ENCODE data around the gene SH3PXD2A. TPM values are rescaled to one million over a fixed set of nuclear protein-coding genes. Genes with fewer than 3 reads are reported as not detected.

The SH3PXD2A gene
- polyA plus RNA-seq, 4 donors: 2.2 to 28.3 (median 8.7) TPM

GRCh38 chr10:103789161-103789560 is 66.2 kb downstream of the SH3PXD2A start:
- peaks cover 0 to 34% (median 0%) of the 10 kb centered on the region in 3 donors for H3K36me3 ChIP-seq (ENCODE audit: control insufficient read depth in 3 of 3, insufficient read depth in 2 of 3, low read depth in 1 of 3, low read length in 3 of 3)
- H3K4me3 ChIP-seq (ENCODE audit: low read depth in 1 of 3, low read length in 3 of 3): no peak overlapping the region
- peak overlapping the region in 2 of 3 donors; percentile 71 to 73 for H3K27ac ChIP-seq (ENCODE audit: low read depth in 1 of 3, low read length in 2 of 3)
- H3K4me1 ChIP-seq (ENCODE audit: control insufficient read depth in 3 of 3, insufficient read depth in 2 of 3, low read depth in 1 of 3, low read length in 2 of 3): peaks cover 0 to 71% (median 2%) of the 10 kb centered on the region in 3 donors
- no peaks in the 10 kb centered on the region for H3K27me3 ChIP-seq (ENCODE audit: control insufficient read depth in 3 of 3, insufficient read depth in 3 of 3, low read length in 3 of 3)
- H3K9me3 ChIP-seq (ENCODE audit: control insufficient read depth in 2 of 2, insufficient read depth in 1 of 2, low read depth in 1 of 2, low read length in 1 of 2): no peaks in the 10 kb centered on the region
- peak in 1 of 2 donors; percentile 27 for DNase-seq
- FAIRE-seq: no peak
- WGBS, 3 donors: 68 to 74% (median 73%) methylated on average over 6 of the region's 6 CpGs

- H3K27ac ChIP-seq (ENCODE audit: low read depth in 1 of 3, low read length in 2 of 3): no peak overlapping the region
- H3K4me3 ChIP-seq (ENCODE audit: low read depth in 1 of 3, low read length in 3 of 3): no peak overlapping the region
- WGBS, 3 donors: 60 to 87% (median 75%) methylated on average over 3 of the region's 3 CpGs
- no peaks in the 10 kb centered on the region for H3K9me3 ChIP-seq (ENCODE audit: control insufficient read depth in 2 of 2, insufficient read depth in 1 of 2, low read depth in 1 of 2, low read length in 1 of 2)
- peaks cover 0 to 42% (median 0%) of the 10 kb centered on the region in 3 donors for H3K36me3 ChIP-seq (ENCODE audit: control insufficient read depth in 3 of 3, insufficient read depth in 2 of 3, low read depth in 1 of 3, low read length in 3 of 3)
- DNase-seq (no peak), FAIRE-seq (no peak)
- H3K27me3 ChIP-seq (ENCODE audit: control insufficient read depth in 3 of 3, insufficient read depth in 3 of 3, low read length in 3 of 3): no peaks in the 10 kb centered on the region
- H3K4me1 ChIP-seq (ENCODE audit: control insufficient read depth in 3 of 3, insufficient read depth in 2 of 3, low read depth in 1 of 3, low read length in 2 of 3): peaks cover 0 to 53% (median 2%) of the 10 kb centered on the region in 3 donors
Measured at GRCh38 chr10:103787331-103787730, 68.0 kb downstream of the SH3PXD2A start.

- H3K27ac ChIP-seq (ENCODE audit: low read depth in 1 of 3, low read length in 2 of 3): no peak overlapping the region
- H3K27me3 ChIP-seq (ENCODE audit: control insufficient read depth in 3 of 3, insufficient read depth in 3 of 3, low read length in 3 of 3): no peaks in the 10 kb centered on the region
- DNase-seq (no peak), FAIRE-seq (no peak)
- 69 to 75% (median 71%) methylated on average over 4 of the region's 4 CpGs for WGBS, 3 donors
- peaks cover 0 to 49% (median 2%) of the 10 kb centered on the region in 3 donors for H3K4me1 ChIP-seq (ENCODE audit: control insufficient read depth in 3 of 3, insufficient read depth in 2 of 3, low read depth in 1 of 3, low read length in 2 of 3)
- peaks cover 0 to 39% (median 0%) of the 10 kb centered on the region in 3 donors for H3K36me3 ChIP-seq (ENCODE audit: control insufficient read depth in 3 of 3, insufficient read depth in 2 of 3, low read depth in 1 of 3, low read length in 3 of 3)
- H3K9me3 ChIP-seq (ENCODE audit: control insufficient read depth in 2 of 2, insufficient read depth in 1 of 2, low read depth in 1 of 2, low read length in 1 of 2): no peaks in the 10 kb centered on the region
- H3K4me3 ChIP-seq (ENCODE audit: low read depth in 1 of 3, low read length in 3 of 3): no peak overlapping the region
Measured at GRCh38 chr10:103786020-103786419, 69.4 kb downstream of the SH3PXD2A start.

- FAIRE-seq: no peak
Measured at GRCh38 chr10:103784723-103785418, 70.5 kb downstream of the SH3PXD2A start.

GRCh38 chr10:103784089-103784488 is 71.3 kb downstream of the SH3PXD2A start:
- Histone ChIP-seq H3K4me1 (ENCODE audit: control insufficient read depth in 3 of 3, insufficient read depth in 2 of 3, low read depth in 1 of 3, low read length in 2 of 3) (peaks cover 2 to 41% (median 4%) of the 10 kb centered on the region in 3 donors), H3K27ac (ENCODE audit: low read depth in 1 of 3, low read length in 2 of 3) (no peak overlapping the region), H3K27me3 (ENCODE audit: control insufficient read depth in 3 of 3, insufficient read depth in 3 of 3, low read length in 3 of 3) (no peaks in the 10 kb centered on the region), H3K36me3 (ENCODE audit: control insufficient read depth in 3 of 3, insufficient read depth in 2 of 3, low read depth in 1 of 3, low read length in 3 of 3) (peaks cover 0 to 49% (median 0%) of the 10 kb centered on the region in 3 donors), H3K4me3 (ENCODE audit: low read depth in 1 of 3, low read length in 3 of 3) (no peak overlapping the region), H3K9me3 (ENCODE audit: control insufficient read depth in 2 of 2, insufficient read depth in 1 of 2, low read depth in 1 of 2, low read length in 1 of 2) (no peaks in the 10 kb centered on the region)
- no peak for FAIRE-seq
- DNase-seq: no peak
- WGBS, 3 donors: 65 to 80% (median 72%) methylated on average over 8 of the region's 8 CpGs

More at GRCh38 chr10:103784723-103785418, 70.5 kb downstream of the SH3PXD2A start:
- Histone ChIP-seq H3K27me3 (ENCODE audit: control insufficient read depth in 3 of 3, insufficient read depth in 3 of 3, low read length in 3 of 3) (no peaks in the 10 kb centered on the region), H3K4me1 (ENCODE audit: control insufficient read depth in 3 of 3, insufficient read depth in 2 of 3, low read depth in 1 of 3, low read length in 2 of 3) (peaks cover 2 to 48% (median 6%) of the 10 kb centered on the region in 3 donors), H3K27ac (ENCODE audit: low read depth in 1 of 3, low read length in 2 of 3) (peak overlapping the region in 1 of 3 donors; percentile 42), H3K9me3 (ENCODE audit: control insufficient read depth in 2 of 2, insufficient read depth in 1 of 2, low read depth in 1 of 2, low read length in 1 of 2) (no peaks in the 10 kb centered on the region), H3K36me3 (ENCODE audit: control insufficient read depth in 3 of 3, insufficient read depth in 2 of 3, low read depth in 1 of 3, low read length in 3 of 3) (peaks cover 0 to 47% (median 0%) of the 10 kb centered on the region in 3 donors), H3K4me3 (ENCODE audit: low read depth in 1 of 3, low read length in 3 of 3) (no peak overlapping the region)
- peak; percentile 40 to 51 for DNase-seq
- 11 to 55% (median 27%) methylated on average over 9 of the region's 9 CpGs for WGBS, 3 donors

- no peaks in the 10 kb centered on the region for H3K9me3 ChIP-seq (ENCODE audit: control insufficient read depth in 2 of 2, insufficient read depth in 1 of 2, low read depth in 1 of 2, low read length in 1 of 2)
- H3K27ac ChIP-seq (ENCODE audit: low read depth in 1 of 3, low read length in 2 of 3): no peak overlapping the region
- H3K4me1 ChIP-seq (ENCODE audit: control insufficient read depth in 3 of 3, insufficient read depth in 2 of 3, low read depth in 1 of 3, low read length in 2 of 3): peaks cover 2 to 41% (median 4%) of the 10 kb centered on the region in 3 donors
- H3K36me3 ChIP-seq (ENCODE audit: control insufficient read depth in 3 of 3, insufficient read depth in 2 of 3, low read depth in 1 of 3, low read length in 3 of 3): peaks cover 0 to 49% (median 0%) of the 10 kb centered on the region in 3 donors
- 76 to 89% (median 87%) methylated on average over 7 of the region's 7 CpGs for WGBS, 3 donors
- DNase-seq (no peak), FAIRE-seq (no peak)
- no peak overlapping the region for H3K4me3 ChIP-seq (ENCODE audit: low read depth in 1 of 3, low read length in 3 of 3)
- no peaks in the 10 kb centered on the region for H3K27me3 ChIP-seq (ENCODE audit: control insufficient read depth in 3 of 3, insufficient read depth in 3 of 3, low read length in 3 of 3)
Measured at GRCh38 chr10:103783681-103784080, 71.7 kb downstream of the SH3PXD2A start.

GRCh38 chr10:103781329-103782061 is 73.9 kb downstream of the SH3PXD2A start:
- peak overlapping the region in 2 of 3 donors; percentile 39 to 56 for H3K27ac ChIP-seq (ENCODE audit: low read depth in 1 of 3, low read length in 2 of 3)

More at GRCh38 chr10:103781329-103782061, 73.9 kb downstream of the SH3PXD2A start:
- peaks cover 0 to 53% (median 0%) of the 10 kb centered on the region in 3 donors for H3K36me3 ChIP-seq (ENCODE audit: control insufficient read depth in 3 of 3, insufficient read depth in 2 of 3, low read depth in 1 of 3, low read length in 3 of 3)
- FAIRE-seq (no peak), DNase-seq (peak; percentile 52 to 71)
- H3K4me3 ChIP-seq (ENCODE audit: low read depth in 1 of 3, low read length in 3 of 3): no peak overlapping the region
- WGBS, 3 donors: 69 to 77% (median 74%) methylated on average over 6 of the region's 6 CpGs
- H3K27me3 ChIP-seq (ENCODE audit: control insufficient read depth in 3 of 3, insufficient read depth in 3 of 3, low read length in 3 of 3): no peaks in the 10 kb centered on the region
- peaks cover 2 to 30% (median 4%) of the 10 kb centered on the region in 3 donors for H3K4me1 ChIP-seq (ENCODE audit: control insufficient read depth in 3 of 3, insufficient read depth in 2 of 3, low read depth in 1 of 3, low read length in 2 of 3)
- H3K9me3 ChIP-seq (ENCODE audit: control insufficient read depth in 2 of 2, insufficient read depth in 1 of 2, low read depth in 1 of 2, low read length in 1 of 2): no peaks in the 10 kb centered on the region
